ENCODE measurements around the gene TLE6.

DNA sequence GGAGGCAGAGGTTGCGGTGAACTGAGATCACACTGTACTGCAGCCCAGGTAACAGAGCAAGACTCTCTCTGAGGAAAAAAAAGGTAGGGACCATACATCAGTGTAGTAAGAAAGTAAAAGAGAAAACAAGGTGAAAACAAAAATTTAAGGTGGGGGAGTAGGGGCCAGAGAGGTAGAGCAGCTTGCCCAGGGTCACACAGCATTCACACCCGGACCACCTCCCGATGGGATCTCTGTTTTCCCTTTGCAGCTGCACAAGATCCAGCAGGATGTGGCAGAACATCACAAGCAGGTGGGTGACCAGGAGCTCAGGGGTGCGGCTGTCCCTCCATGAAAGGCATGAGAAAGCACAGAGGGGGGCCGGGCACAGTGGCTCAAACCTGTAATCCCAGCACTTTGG lies 4.5 kb downstream of the TLE6 start:
- TF ChIP-seq, protein P1, sequence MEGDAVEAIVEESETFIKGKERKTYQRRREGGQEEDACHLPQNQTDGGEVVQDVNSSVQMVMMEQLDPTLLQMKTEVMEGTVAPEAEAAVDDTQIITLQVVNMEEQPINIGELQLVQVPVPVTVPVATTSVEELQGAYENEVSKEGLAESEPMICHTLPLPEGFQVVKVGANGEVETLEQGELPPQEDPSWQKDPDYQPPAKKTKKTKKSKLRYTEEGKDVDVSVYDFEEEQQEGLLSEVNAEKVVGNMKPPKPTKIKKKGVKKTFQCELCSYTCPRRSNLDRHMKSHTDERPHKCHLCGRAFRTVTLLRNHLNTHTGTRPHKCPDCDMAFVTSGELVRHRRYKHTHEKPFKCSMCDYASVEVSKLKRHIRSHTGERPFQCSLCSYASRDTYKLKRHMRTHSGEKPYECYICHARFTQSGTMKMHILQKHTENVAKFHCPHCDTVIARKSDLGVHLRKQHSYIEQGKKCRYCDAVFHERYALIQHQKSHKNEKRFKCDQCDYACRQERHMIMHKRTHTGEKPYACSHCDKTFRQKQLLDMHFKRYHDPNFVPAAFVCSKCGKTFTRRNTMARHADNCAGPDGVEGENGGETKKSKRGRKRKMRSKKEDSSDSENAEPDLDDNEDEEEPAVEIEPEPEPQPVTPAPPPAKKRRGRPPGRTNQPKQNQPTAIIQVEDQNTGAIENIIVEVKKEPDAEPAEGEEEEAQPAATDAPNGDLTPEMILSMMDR (IDR thresholded peaks at IDR 0.05; ENCODE audit: low read length): no peak
- TF ChIP-seq EZH2phosphoT487 (IDR thresholded peaks at IDR 0.05; ENCODE audit: low read length): no peak
